GM10847 (cell line): ENCODE data around the gene PLB1.

Experiments used
- POLR2A ChIP-seq: IDR thresholded peaks from 2 replicates; pipeline ENCODE4 v1.6.1; 2011; ENCODE audit not compliant: insufficient read length; ENCODE audit errors: extremely low read depth

The PLB1 gene

DNA sequence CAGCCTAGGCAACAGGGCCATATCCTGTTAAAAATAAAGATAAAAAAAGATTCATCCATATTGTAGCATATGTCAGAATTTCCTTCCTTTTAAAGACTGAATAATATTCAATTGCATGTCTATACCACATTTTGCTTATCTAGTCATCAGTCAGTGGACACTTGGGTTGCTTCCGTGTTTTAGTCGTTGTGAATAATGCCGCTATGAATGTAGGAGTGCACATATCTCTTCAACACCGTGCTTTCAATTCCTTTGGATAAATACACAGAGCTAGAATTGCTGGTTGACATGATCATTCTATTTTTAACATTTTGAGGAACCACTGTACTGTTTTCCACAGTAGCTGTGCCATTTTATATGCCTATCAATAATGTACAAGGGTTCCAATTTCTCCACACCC is 14.0 kb upstream of the PLB1 start:
- TF ChIP-seq POLR2A: no peak

DNA sequence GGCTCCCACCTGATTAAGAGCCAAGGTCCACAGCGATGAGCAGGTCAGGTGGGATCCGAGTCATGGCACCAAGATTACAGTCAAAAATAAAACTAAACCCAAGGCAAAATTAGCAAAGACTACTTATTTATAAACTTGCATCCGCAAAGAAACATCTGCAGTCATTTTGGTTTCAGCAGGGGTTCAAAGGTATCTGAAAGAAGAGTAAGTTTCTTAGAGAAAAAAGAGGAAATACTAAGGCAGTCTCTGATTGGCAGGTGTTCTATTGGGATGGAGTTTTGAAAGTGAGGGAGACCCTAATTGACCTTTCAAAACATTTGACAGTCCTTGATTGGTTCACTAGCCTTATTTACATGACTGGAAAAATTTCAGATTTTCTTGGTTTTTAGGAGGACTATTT is 11.0 kb upstream of the PLB1 start:
- TF ChIP-seq POLR2A: no peak

DNA sequence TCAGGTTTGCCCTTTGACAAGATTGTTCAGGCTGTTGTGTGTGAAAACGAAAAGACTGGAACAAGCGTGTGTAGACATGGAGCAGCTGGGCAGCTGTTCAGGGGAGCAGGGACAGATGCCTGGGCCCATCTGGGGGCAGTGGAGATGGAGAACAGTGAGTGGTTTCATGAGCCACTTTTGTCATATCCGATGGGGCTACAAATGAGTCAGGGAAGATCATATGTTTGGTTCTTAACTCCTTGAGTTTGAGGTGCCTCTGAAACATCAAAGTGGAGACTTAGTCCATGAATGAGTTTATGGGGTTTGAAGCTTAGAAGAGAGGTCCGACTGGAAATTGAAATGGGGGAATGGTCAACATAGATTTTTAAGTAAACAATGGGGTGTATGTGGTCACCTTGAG is 9.3 kb upstream of the PLB1 start:
- no peak for TF ChIP-seq POLR2A

DNA sequence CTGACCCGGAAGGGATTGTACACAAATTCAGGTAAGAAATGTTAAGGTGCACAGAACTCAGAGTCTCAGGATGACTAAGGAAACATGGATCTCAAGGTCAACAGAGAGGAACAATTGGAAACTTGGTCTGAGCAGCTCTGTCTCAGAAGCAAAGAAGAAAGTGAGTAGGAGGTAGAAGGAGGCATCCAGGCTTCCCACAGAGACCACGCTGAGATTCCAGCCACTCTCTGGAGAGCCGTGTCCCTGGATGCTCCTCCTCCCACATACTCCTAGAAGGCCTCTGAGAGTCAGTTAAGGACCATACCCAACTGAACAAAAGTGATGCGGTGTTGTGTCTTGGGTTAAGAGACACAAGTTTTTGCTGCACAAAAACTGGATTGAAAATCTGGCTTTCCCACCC is 8.6 kb upstream of the PLB1 start:
- TF ChIP-seq POLR2A: no peak

DNA sequence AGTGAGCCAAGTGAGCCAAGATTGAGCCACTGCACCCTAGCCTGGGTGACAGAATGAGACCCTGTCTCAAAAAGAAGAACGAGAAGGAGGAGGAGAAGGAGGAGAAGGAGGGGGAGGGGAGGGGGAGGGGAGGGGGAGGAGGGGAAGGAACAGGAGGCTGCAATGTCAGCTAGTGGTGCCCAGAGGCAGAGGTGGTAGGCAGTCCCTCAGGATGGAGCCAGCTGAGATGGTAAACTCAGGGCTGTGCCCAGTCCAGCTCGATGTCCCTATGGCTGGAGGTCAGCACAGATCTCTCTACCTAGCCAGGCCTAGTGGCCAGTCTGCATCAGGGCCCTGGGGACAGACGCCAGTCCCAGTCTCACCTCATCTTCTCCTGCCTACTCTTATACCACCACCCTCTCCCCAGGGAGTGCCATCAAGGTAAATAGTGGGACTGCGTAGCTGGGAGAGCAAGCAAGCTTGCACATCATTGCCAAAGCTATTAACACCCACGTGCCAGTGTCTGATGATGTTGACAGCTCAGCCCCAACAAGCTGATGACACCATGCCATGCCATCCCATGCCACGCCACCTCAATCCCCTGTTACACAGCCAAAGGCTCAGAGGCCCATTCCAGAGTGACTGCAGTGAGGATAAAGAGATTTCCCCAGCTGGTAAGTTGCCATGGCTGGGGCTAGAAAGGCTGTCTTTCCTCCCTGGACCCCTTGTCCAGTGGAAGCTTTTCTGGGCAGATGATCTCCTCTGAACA is 7.6 kb upstream of the PLB1 start:
- no peak for TF ChIP-seq POLR2A

DNA sequence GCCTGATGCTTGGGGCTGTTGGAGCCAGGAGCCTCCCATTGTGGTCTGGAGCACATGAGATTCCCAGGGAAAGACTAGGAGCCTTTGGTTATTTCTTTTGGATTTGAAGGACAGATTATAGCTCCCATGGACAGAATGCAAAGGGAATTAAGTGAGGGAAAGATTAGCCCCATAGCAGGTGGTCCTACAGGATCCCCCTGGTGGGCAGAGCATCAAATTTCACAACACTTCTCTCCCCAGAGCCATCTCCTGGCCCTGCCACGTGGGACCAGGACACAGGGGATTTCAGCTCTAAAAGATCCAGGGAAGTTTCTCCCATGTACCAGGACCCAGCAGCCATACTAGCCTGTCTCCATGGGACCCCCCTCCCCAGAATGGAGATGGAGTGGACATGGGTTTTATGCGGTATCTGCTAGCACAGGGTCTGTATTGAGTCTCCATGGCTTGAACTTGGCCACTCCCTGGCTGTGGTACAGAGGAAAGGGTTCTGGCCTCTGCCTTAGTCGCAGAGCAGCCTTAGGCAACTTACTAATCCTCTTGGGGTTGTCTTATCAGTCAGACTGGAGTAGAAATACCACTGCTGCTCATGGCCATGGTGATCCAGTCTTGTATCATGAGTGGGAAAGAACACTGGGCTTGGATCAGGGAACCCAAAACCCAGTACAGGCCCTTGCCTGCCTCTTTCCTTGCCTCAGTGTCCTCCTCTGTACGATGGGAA is 6.8 kb upstream of the PLB1 start:
- no peak for TF ChIP-seq POLR2A

DNA sequence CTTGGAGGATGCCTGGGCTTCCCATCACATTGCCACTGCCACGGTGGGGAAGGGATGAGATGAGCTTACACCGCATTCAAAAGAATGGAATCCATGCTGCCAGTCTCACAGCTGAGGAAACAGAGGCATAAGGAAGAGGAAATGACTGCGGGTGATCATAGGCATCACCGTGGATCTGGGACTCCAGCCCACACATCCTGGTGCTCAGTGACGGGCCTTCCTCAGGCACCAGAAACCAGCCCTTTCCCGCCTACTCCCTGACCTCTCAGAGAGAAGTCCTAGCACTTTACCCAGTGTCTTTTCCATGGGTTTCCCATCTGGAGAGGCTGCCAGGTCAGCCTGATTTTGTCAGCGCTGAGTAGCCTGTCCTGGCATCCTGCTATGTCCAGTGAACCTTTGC is 5.3 kb upstream of the PLB1 start:
- TF ChIP-seq POLR2A: no peak

DNA sequence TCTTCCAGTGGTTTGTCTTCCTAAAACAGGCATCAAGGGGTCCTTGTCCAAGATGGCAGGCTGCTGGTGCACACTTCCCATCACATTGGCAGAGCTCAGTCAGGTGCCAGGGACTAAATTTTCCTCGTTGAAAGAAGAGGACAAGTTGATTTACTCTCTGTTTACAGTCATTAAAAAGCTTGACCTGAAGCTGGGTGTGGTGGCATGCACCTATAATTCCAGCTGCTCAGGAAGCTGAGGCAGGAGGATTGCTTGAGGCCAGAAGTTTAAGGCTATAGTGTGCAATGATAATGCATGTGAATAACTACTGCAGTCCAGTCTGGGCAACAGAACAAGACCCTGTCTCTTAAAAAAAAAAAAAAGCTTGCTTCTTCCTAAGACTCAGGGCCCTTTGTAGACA is 3.6 kb upstream of the PLB1 start:
- no peak for TF ChIP-seq POLR2A

DNA sequence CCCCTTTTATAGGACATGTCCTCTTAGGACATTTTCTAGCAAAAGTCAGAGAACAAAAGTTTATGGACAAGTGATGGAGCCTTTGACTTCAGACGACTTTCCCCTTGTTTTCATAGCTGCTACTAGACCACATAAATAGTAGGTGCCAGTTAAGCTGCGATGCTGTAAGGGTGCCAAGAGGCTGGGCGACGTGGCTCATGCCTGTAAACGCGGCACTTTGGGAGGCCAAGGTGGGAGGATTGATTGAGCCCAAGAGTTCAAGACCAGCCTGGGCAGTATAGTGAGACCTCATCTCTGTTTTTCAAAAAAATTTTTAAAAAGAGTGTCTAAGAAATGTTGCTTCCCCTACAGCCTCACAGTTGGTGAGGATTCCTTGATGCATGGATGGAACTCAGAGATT is 2.2 kb upstream of the PLB1 start:
- no peak for TF ChIP-seq POLR2A

DNA sequence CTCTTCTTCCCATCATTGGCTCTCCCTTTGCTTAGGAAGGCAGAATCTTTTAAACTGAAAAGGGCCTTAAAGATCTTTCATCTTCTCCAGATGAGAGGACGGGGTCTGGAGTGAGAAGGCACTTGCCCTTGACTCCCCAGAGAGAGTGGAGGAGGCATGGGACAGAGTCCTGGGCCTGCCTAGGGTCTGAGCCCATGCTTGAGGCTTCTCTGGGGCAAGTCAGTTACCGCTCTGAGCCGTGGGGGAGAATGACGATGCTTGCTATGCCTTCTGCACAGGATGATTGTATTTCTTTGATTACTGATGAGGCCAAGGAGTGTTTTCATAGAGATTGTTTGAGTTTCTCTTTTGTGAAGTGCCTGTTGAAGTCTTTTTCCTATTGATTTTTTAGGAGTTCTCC is 921 bp downstream of the PLB1 start:
- TF ChIP-seq POLR2A: no peak

DNA sequence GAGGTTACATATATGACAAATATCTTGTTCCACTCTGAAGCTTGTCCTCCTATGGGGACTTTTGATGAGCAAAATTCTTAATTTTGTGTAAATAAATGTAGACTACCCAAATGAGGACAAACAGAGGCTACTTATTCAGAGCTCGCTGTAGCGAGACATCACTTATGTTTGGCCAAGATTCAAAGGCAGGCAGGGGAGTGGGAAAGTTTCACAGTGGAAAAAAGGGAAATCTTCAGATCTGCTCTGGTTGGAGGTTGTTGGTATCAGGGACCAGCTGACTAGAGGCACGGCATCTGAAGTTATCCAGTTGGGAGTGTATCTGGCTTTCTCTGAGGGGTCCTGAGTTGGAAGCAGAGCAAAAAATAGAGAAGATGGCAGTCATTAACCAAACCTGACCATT is 1.3 kb downstream of the PLB1 start:
- TF ChIP-seq POLR2A: no peak

DNA sequence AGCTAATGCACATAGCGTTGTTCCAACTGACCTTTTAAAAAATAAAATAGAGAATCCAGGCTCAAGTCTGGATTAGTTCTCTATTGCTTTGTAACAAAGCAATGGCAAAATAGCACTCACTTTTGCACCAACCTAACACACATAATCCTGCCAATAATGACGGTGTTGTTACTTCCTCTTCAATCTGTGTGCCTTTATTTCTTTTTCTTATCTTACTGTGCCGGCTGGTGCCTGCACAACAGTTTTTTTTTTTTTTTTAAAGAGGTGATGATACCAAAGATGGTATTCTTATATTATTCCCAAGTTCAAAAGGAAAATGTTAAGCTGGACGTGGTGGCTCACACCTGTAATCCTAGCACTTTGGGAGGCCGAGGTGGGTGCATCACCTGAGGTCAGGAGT is 3.4 kb downstream of the PLB1 start:
- TF ChIP-seq POLR2A: no peak

DNA sequence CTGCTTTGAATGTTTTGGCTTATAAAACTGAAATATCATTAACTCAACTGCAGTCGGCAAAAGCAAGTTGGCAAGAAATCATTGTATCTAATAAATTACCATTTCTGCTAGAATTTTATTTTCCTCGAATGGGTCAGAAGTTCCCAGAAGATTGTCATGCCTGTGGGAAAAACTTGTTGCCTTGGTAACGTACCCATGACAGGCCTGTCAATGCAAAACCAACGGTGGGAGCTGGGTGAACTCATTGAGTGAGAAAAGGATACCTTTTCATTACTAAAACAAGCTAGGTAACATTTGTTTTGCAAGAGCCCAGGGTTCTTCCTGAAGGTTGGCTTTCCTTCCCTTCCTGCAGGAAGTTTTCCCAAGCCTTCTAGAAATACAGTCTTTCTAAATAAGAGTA is 9.5 kb downstream of the PLB1 start:
- TF ChIP-seq POLR2A: no peak

DNA sequence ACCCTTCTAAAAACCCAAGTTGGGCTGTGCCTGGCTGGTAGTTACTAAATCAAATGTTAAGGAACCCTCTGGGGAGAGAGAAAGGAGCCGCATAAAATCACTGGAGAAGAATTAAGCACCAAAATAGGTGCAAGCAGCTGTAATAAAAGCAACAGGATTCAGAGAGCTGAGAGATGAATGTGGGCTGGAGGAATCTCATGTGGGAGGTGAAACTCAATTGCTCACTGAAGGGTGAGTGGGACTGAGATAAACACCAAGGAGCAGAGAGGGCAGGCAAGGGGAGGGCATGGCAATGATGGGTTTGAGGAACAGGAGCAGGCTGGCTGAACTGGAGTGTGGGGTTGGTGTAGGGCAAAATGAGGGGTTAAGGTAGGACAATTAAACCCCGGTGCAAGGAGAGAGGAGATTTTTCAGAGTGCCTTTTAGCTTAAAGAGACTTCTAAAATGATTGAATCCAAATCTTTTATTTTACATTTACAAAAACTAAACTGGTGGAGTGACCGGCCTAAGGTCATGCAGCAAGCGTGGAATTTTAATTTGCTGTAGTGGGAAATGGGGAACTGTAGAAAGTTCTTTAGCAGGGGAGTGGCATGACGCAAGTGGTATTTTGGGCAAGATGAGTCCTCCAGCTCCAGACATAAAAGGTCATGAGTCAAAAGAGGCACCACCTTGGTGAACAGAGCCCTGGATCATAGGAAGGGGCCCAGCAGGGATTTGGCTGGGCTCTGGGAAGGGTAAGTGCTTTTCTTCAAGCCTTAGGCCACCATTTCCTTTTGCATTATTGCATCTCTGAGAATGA is 10.5 kb downstream of the PLB1 start:
- TF ChIP-seq POLR2A: no peak

DNA sequence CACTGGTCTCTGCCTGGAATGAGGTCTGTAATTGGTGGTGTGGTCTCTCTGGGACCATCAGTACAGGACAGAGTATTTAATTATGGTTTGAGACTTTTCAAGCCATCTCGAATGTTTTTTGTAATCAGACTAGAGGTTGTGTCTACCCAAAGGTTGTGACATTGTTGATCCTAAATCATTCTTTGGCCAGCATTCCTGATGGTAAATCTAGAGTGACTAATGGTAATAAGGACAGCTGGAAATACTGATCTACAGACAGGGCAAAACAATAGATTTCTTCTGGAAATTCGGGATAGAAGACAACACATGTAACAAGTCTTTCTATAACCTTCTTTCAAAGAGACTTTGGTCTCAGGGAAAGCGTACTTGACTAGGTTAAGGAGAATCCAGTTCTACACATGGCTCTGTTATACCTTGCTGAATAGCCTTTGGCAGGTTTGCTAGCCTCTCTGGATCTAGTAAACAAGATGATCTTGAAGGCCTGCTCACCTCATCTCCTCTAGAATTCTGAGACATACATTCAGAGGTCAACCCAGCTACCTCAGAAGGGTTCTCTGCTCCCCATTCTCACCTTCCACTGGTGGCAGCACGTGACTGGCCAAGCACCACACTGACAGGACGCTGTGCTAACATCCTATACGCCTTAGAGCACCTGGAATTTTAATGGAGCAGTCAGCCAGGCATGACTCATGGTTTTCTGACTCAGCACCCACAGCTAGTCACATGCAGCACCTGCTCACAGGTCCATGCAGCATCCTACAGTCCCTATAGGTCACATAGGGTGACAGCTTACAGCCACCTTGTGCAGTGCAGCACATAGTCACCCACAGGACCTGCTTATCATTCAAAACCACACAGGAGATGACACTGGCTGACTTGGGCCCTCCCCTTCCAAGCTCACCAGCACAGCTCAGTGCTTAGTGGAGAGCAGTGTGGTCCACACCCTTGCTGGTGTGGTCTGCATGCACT is 12.2 kb downstream of the PLB1 start:
- TF ChIP-seq POLR2A: no peak
